Fibroblast of skin of left quadriceps (primary cell): Measurements from ENCODE around the gene PDIA6.

ENCODE experiments used
- DNase-seq, 2 experiments: peaks; one replicate each; pipeline ENCODE4 v3.0.0-alpha.2; 2013; ENCODE audit warnings: low read depth in 2 of 2

Gene PDIA6

GRCh38 chr2:10764096-10764785 is 48.3 kb downstream of the PDIA6 start:
- DNase-seq = no peak

- no peak for DNase-seq
These were observed 49.2 kb downstream of the PDIA6 start for GRCh38 chr2:10763461-10763800.

GRCh38 chr2:10762651-10763460 is 49.7 kb downstream of the PDIA6 start:
- DNase-seq = no peak

- no peak for DNase-seq
These were observed 51.0 kb downstream of the PDIA6 start for GRCh38 chr2:10761591-10761990.

GRCh38 chr2:10760794-10761504 is 51.6 kb downstream of the PDIA6 start:
- DNase-seq = no peak

- DNase-seq = no peak
These were observed 53.4 kb downstream of the PDIA6 start for GRCh38 chr2:10759151-10759714.

GRCh38 chr2:10757814-10758286 is 54.7 kb downstream of the PDIA6 start:
- no peak for DNase-seq

- DNase-seq = no peak
These were observed 57.0 kb downstream of the PDIA6 start for GRCh38 chr2:10755621-10756020.

GRCh38 chr2:10753876-10754275 is 58.7 kb downstream of the PDIA6 start:
- DNase-seq = no peak

GRCh38 chr2:10753156-10753555 is 59.4 kb downstream of the PDIA6 start:
- no peak for DNase-seq

GRCh38 chr2:10752236-10752635 is 60.3 kb downstream of the PDIA6 start:
- no peak for DNase-seq

GRCh38 chr2:10750610-10751009 is 62.0 kb downstream of the PDIA6 start:
- DNase-seq = no peak

GRCh38 chr2:10742666-10743065 is 69.9 kb downstream of the PDIA6 start:
- no peak for DNase-seq

GRCh38 chr2:10741139-10741538 is 71.4 kb downstream of the PDIA6 start:
- DNase-seq = no peak

GRCh38 chr2:10740226-10740625 is 72.4 kb downstream of the PDIA6 start:
- DNase-seq = no peak

- no peak for DNase-seq
These were observed 74.4 kb downstream of the PDIA6 start for GRCh38 chr2:10738192-10738591.

GRCh38 chr2:10733980-10734379 is 78.6 kb downstream of the PDIA6 start:
- DNase-seq = no peak

- DNase-seq = no peak
These were observed 79.0 kb downstream of the PDIA6 start for GRCh38 chr2:10733566-10733925.
